ENCODE data around the gene IBTK. TPM values are rescaled to one million over a fixed set of nuclear protein-coding genes. Genes with fewer than 3 reads are reported as not detected.

The IBTK gene
- total and polyA plus RNA-seq, 4 donors: 14.1 to 66.8 (median 21.0) TPM

DNA sequence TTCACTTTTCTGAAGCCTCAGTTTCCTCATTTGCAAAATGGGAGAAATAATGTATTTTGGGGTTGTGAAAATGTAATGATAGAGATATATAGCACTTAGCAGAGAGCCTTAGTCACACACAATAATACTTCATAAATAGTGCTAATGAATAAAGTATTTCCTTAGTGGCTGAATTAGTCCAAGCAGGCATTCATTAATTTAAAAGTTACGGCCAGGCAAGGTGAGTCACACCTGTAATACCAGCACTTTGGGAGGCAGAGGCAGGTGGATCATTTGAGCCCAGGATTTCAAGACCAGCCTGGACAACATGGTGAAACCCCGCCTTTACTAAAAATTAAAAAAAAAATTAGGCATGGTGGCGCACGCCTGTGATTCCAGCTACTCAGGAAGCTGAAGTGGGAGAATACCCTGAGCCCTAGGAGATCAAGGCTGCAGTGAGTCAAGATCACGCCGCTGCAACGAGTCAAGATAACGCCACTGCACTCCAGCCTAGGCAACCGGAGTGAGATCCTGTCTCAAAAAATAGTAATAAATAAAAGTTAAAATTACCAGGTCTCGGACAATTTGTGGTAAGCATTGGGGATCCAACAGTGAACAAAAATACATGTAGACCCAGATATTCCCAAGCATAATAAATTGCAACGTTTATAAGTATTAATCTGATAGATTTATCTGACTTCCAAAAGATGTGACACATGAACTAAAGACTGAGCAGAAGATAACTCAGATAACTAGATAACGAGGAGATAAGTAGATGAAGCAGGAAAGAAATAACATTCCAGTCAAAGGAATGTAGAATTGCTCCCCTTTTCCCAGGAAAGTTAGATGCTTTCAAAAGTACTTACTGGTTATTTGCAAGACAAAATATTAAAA is 2.1 kb upstream of the IBTK start:
- H3K4me3 ChIP-seq (ENCODE audit: low read depth in 1 of 3, low read length in 3 of 3): no peak overlapping the region
- peaks cover 3 to 32% (median 12%) of the 10 kb centered on the region in 4 donors for H3K4me1 ChIP-seq (ENCODE audit: control insufficient read depth in 4 of 4, insufficient read depth in 4 of 4, low read length in 3 of 4)
- DNase-seq (ENCODE audit: low spot score): no peak
- TF ChIP-seq TAF1 (conservative IDR thresholded peaks at IDR 0.05): no peak
- no peak for TF ChIP-seq ZBTB33 (IDR thresholded peaks at IDR 0.05)
- TF ChIP-seq YY1 (IDR thresholded peaks at IDR 0.05): no peak
- TF ChIP-seq FOXA2 (IDR thresholded peaks at IDR 0.05): no peak
- TF ChIP-seq JUND (IDR thresholded peaks at IDR 0.05): no peak
- no peak for TF ChIP-seq GABPA (IDR thresholded peaks at IDR 0.05 in 1 of 2, conservative IDR thresholded peaks at IDR 0.05 in 1 of 2)
- no peak overlapping the region for H3K9ac ChIP-seq (ENCODE audit: low read depth in 1 of 2, low read length in 2 of 2)
- no peak overlapping the region for H3K27ac ChIP-seq (ENCODE audit: low read depth in 1 of 2, low read length in 2 of 2)
- H3K27me3 ChIP-seq (ENCODE audit: control insufficient read depth in 4 of 4, insufficient read depth in 4 of 4, low read length in 3 of 4): no peaks in the 10 kb centered on the region
- peaks cover 0 to 2% (median 0%) of the 10 kb centered on the region in 4 donors for H3K36me3 ChIP-seq (ENCODE audit: control insufficient read depth in 4 of 4, insufficient read depth in 3 of 4, low read depth in 1 of 4, low read length in 3 of 4)
- H3K9me3 ChIP-seq (ENCODE audit: control insufficient read depth in 4 of 4, low read length in 3 of 4): no peaks in the 10 kb centered on the region
- WGBS: 94% methylated on average over 12 of the region's 12 CpGs

DNA sequence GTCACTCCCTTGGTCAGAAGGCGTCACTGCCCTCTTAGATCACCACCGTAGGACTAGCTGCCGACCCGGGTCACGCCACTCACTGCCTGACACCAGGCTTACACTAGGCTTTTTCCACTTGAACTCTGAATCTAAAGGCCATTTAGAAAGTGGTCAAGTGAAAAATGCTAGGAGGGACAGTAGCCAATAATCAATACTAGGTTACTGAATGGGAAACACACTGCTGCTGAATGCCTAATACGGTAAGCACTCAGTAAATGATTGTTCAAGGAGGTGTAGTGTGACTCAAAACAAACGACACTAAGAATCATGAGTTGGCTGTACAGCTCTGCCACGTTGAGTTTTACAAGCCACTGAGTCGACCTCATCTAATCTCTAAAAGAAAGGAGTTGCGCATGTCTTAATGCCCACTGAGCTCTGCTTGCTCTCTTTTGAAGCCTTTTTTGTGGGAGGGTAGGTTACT is 760 bp upstream of the IBTK start:
- TF ChIP-seq FOXA2 (IDR thresholded peaks at IDR 0.05): no peak
- TF ChIP-seq EGR1 (IDR thresholded peaks at IDR 0.05; ENCODE audit: low read depth in 2 of 2): no peak
- TF ChIP-seq, protein P1, sequence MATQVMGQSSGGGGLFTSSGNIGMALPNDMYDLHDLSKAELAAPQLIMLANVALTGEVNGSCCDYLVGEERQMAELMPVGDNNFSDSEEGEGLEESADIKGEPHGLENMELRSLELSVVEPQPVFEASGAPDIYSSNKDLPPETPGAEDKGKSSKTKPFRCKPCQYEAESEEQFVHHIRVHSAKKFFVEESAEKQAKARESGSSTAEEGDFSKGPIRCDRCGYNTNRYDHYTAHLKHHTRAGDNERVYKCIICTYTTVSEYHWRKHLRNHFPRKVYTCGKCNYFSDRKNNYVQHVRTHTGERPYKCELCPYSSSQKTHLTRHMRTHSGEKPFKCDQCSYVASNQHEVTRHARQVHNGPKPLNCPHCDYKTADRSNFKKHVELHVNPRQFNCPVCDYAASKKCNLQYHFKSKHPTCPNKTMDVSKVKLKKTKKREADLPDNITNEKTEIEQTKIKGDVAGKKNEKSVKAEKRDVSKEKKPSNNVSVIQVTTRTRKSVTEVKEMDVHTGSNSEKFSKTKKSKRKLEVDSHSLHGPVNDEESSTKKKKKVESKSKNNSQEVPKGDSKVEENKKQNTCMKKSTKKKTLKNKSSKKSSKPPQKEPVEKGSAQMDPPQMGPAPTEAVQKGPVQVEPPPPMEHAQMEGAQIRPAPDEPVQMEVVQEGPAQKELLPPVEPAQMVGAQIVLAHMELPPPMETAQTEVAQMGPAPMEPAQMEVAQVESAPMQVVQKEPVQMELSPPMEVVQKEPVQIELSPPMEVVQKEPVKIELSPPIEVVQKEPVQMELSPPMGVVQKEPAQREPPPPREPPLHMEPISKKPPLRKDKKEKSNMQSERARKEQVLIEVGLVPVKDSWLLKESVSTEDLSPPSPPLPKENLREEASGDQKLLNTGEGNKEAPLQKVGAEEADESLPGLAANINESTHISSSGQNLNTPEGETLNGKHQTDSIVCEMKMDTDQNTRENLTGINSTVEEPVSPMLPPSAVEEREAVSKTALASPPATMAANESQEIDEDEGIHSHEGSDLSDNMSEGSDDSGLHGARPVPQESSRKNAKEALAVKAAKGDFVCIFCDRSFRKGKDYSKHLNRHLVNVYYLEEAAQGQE (IDR thresholded peaks at IDR 0.05): no peak
- peak; percentile 74 for TF ChIP-seq TAF1 (conservative IDR thresholded peaks at IDR 0.05)
- TF ChIP-seq JUND (IDR thresholded peaks at IDR 0.05): no peak
- peak; percentile 13 for TF ChIP-seq FOXA1 (IDR thresholded peaks at IDR 0.05)
- TF ChIP-seq SP1 (IDR thresholded peaks at IDR 0.05): peak; percentile 54
- peak; percentile 0 for TF ChIP-seq CTCF (IDR thresholded peaks at IDR 0.05; ENCODE audit: low read depth, low read length, missing input control)
- no peak for TF ChIP-seq YY1 (IDR thresholded peaks at IDR 0.05)
- TF ChIP-seq MAX (IDR thresholded peaks at IDR 0.05): no peak
- TF ChIP-seq HNF4G (IDR thresholded peaks at IDR 0.05): no peak
- peak in 1 of 2 donors; percentile 40 for TF ChIP-seq HNF4A (conservative IDR thresholded peaks at IDR 0.05)
- TF ChIP-seq, protein P2, sequence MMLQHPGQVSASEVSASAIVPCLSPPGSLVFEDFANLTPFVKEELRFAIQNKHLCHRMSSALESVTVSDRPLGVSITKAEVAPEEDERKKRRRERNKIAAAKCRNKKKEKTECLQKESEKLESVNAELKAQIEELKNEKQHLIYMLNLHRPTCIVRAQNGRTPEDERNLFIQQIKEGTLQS (IDR thresholded peaks at IDR 0.05): no peak
- TF ChIP-seq RAD21 (IDR thresholded peaks at IDR 0.05): peak in 1 of 2 donors; percentile 4
- peak overlapping the region; percentile 26 to 84 for H3K9ac ChIP-seq (ENCODE audit: low read depth in 1 of 2, low read length in 2 of 2)
- peak overlapping the region; percentile 89 to 97 for H3K27ac ChIP-seq (ENCODE audit: low read depth in 1 of 2, low read length in 2 of 2)
- H3K9me3 ChIP-seq (ENCODE audit: control insufficient read depth in 4 of 4, low read length in 3 of 4): no peaks in the 10 kb centered on the region
- peaks cover 0 to 2% (median 0%) of the 10 kb centered on the region in 4 donors for H3K36me3 ChIP-seq (ENCODE audit: control insufficient read depth in 4 of 4, insufficient read depth in 3 of 4, low read depth in 1 of 4, low read length in 3 of 4)
- no peak for DNase-seq (ENCODE audit: low spot score)
- H3K4me1 ChIP-seq (ENCODE audit: control insufficient read depth in 4 of 4, insufficient read depth in 4 of 4, low read length in 3 of 4): peaks cover 3 to 40% (median 16%) of the 10 kb centered on the region in 4 donors
- WGBS: 26% methylated on average over 10 of the region's 10 CpGs
- H3K4me3 ChIP-seq (ENCODE audit: low read depth in 1 of 3, low read length in 3 of 3): peak overlapping the region; percentile 62 to 96 (median 91)
- H3K27me3 ChIP-seq (ENCODE audit: control insufficient read depth in 4 of 4, insufficient read depth in 4 of 4, low read length in 3 of 4): no peaks in the 10 kb centered on the region

Measured in liver (tissue), 9 donors.